Activated CD4-positive, alpha-beta T cell treated with anti-CD3 and anti-CD28 coated beads, Interleukin-2, Interleukin-4, amounts not matched to agents 100 ng/mL and 50 ng/mL, durations not matched to agents 16 hours and 8 hours (primary cell): ENCODE data around the gene DOK7.

ENCODE experiments used
- DNase-seq: peaks from one replicate; pipeline ENCODE4 v3.0.0-alpha.2; 2020; ENCODE audit warnings: low spot score

DOK7 gene

DNA sequence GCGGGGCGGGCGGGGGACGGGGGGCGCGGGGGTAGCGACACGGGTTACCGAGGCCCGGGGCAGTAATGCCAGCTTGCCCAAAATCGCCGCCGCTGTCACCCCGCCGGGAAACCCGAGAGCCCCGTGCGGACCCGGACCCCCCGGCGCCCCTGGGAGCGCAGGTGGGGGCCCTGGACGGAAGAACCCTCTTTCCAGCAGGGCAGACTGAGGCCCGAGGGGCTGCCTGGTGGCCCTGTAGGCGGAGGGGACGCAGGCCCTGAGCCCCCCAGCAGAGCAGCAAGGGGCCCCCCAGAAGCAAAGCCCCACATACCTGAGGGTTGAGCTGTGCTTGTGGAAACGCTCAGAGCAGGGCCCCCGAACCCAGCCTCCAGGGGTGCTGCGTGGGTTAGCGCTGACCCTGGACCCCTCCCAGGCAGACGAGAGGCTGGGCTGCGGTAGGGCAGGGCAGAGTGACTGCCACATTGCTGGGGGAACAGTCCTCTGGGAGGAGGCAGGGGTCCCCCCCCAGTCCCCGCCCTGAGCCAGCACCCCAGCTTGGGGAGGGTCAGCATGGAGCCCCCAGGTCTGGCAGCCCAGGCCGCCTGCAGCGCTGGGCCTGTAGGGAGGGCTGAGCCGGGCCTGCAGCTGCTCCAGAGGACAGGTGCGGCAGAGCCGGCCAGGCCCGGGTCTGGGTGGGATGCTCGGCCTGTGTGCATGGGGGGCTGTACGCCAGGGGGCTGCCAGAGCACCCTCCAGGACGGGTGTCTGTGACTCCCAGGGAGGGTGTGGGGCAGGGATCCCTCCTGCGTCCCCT lies 646 bp downstream of the DOK7 start:
- no peak for DNase-seq

DNA sequence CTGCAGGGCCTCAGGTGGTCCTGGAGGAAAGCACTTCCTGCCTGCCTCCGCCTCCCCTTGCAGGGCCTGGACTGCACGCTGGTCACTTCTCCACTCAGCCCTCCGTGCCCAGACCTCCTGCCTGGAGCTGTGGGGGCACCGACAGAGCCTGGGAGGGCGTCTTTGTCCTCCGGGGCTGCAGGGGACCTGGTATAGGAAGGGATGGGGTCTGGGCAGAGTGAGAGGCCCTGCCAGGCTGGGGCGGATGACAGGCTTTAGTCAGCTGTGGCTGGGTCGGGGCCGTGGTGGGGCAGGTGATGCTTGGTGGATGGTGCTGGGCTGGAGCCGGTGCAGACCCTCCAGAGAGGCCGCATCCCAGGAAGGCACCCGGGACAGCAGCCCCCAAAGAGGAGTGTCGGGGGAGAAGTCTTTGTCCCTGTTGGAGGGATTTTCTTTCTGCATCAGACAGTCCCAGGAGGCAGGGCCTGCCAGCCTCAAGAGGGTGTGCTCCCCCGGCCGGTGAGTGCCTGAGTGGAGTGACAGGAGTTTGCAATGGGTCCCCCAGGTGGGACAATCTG lies 1.3 kb downstream of the DOK7 start:
- no peak for DNase-seq

DNA sequence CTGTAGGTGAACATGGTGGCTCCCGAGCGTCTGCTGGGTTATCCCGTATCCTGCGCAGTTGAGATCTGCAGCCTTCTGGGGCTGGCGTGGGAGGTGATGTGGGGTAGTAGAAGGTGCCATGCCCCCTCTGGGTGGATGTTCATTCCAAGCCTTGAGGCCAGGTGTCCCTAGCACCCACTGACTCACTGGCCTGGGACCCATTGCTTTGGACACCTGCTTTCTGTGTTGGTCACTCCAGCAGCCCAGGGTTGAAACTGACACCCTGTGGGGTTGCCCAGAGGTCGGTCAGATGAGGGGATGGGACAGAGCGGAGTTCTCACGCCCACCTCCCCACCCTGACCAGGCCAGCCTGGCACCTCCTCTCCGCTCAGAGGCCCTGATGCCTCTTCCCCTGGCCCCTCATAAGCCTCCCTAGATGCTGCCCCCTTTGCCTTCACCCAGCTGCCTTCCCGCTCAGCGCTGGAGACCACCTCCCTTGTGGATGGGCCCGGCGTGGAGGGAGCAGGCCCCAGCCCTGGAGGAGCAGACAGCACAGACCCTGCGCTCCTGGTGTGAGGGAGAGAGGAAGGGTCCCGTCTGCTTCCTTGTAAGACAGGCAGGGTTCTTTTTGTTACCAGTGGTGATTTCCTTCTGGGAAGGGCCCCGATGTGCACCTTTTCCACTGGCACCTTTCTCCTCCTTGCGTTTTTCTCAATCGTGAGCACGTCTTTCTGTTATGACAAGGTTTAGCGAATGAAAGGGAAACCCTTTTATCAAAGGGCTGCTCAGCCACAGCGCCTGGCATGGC lies 2.0 kb downstream of the DOK7 start:
- no peak for DNase-seq

DNA sequence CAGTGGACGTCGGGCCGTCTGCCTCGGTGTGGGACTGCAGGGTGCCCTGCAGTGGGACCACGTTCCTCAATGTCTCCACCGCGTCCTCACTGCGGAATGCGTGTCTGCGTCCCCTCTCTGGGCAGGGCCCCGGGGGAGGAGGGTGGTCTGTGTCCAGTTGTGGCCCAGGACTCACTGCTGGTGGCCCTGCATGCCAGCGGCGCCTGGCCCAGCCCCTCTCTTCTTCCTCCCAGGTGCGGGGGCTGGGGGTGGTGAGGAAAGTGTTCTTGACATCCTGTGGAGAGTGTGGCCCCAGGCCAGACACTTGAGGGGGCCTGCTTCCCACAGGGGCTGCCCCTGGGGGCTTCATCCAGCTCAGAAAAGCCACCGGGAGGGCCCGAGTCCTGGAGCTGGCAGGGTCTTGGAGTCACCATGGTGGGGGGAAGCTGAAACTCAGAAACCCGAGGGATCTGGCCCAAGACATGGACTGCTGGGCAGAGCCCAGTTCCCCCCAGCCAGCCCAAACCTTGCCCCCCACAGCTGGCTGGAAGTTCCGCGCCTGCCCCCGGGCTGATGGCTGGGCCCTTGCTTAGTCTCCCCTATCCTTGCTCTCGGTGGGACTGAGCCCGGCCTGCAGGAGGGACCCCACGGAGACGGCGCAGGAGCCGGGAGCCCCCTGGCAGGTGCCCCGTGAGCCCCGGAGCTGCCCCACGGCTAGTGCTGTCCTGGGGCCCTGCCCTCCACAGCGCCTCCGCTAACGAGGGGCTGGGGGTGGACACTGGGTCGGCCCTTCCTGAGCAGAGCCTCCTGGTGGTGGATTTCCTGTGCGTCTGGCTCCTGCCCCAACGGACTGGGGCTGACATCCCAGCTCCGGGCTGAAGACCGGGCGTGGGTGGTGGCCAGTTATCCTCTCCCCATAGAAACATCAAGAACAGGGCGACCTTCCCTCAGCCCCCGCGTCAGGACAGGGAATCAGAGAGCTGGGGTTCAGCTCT lies 2.9 kb downstream of the DOK7 start:
- DNase-seq = no peak

DNA sequence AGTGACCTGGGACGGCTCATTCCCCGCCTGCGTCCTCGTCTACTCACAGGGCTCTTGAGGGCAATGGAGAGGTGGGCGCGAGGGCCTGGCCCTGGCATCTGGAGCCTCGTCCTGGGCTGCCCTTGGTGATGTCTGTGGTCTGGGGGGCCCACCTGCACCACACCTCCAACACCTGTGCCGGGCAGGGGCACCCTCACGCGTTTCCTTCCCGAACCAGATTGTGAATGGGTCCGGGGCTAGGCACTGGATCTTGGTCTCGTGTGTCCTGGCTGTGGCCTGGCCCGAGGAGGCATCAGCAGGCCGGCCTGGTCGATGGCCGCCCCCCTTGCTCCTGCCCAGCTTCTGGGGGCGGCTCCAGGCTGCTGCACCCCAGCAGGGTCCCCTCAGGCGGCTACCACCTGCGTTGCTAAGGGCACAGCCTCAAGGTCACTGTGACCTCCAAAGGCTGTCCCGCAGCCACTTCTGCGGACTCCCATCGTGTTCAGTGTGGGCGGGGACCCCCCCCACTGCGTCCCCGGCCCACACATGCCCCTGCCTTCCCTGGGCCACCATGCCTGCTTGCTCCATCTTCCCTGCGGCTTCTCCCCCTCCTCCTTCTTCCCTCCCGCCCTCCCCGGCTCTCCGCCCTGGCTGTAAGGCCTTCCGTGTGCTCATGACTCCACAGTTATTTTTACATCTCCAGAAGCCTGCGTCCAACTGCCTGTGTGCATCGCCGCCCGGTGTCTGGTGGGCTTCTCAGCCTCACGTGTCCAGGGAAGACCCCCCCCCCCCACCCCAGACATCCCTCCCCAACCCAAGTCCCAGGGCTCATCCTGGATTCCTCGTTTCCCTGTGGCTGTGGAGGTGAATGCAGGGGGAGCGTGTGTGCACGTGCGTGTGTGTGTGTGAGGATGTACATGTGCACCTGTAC lies 3.8 kb downstream of the DOK7 start:
- DNase-seq = no peak

DNA sequence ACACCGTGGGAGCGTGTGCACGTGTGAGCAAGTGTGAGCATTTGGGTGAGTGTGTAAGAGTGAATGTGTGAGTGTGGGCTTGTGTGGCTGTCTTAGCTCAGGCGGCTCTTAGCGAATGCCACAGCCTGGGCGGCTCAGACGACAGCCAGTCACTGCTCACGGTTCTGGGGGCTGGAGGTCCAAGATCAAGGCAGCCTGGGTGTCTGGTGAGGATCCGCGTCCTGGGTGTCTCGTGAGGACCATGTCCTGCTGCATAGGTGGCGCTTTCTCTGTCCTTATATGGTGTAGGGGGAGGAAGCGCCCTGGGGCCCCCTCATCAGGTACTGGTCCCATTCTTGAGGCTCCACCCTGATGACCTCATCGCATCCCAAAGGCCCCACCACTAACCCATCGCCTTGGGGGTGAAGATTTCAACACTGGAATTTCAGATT lies 4.5 kb downstream of the DOK7 start:
- DNase-seq = no peak

DNA sequence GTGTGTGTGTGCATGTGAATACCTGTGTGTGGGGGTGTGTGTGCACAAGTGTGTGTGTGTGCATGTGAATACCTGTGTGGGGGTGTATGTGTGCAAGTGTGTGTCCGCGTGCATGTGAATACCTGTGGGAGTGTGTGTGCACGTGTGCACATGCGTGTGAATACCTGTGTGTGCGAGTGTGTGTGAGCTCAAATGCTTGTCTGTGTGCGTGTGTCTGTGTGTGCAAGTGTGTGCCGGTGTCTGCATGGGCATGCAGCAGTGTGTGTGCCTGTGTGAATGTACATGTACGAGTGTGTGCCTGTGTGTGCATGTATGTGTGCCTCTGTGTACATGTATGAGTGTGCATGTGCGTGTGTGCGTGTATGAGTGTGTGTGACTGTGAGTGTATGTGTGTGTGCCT lies 5.0 kb downstream of the DOK7 start:
- DNase-seq = no peak

DNA sequence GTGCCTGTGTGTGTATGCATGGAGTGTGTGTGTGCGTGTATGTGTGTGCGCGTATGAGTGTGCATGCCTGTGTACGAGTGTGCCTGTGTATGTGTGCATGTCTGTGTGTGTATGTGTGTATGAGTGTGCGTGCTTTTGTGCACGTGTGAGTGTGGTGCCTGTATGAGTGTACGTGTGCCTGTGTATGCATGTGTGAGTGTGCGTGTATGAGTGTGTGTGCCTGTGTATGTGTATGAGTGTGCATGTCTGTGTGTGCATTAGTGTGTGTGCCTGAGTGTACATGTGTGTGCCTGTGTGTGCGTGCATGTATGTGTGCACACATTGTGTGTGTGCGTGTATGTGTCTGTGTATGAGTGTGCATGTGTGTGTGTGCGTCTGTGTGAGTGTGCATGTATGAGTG lies 5.7 kb downstream of the DOK7 start:
- no peak for DNase-seq

DNA sequence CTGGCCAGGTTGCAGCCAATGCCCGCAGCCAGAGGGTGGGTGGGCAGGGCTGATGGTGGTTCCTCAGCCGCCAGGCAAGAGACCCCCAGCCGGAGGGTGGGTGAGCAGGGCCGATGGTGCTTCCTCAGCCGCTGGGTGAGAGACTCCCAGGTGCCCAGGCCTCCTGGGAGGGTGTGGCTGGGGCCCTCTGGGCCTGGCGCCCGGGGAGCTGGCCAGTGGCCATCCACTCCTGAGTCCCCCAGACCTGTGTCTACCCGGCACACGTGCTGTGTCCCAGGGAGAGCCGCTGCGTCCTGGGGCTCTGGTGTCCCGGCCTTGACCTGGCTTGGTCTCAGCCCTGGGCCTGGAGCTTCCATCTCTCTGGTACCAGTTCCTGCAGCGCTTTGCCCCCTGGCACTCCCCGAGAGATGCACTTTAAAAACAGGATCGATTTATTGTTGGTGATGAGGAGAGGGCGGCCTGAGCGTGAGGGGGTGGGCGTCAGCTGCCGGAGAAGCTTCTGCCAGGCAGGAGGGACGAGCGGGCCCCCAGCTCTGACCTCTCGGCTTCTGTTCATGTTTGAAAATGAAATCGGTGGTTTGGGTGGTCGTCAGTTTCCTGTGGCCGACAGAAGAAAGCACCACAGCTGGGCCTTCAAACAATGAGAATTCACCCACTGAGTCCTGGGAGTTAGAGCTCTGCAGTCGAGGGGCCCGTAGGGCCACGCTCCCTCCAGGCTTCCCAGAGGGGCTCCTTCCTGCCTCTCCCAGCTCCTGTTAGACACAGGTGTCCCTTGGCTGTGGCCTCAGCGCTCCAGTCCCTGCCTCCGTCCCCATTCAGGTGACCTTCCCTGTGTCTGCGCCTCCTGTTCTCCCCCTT lies 6.5 kb downstream of the DOK7 start:
- DNase-seq = no peak

DNA sequence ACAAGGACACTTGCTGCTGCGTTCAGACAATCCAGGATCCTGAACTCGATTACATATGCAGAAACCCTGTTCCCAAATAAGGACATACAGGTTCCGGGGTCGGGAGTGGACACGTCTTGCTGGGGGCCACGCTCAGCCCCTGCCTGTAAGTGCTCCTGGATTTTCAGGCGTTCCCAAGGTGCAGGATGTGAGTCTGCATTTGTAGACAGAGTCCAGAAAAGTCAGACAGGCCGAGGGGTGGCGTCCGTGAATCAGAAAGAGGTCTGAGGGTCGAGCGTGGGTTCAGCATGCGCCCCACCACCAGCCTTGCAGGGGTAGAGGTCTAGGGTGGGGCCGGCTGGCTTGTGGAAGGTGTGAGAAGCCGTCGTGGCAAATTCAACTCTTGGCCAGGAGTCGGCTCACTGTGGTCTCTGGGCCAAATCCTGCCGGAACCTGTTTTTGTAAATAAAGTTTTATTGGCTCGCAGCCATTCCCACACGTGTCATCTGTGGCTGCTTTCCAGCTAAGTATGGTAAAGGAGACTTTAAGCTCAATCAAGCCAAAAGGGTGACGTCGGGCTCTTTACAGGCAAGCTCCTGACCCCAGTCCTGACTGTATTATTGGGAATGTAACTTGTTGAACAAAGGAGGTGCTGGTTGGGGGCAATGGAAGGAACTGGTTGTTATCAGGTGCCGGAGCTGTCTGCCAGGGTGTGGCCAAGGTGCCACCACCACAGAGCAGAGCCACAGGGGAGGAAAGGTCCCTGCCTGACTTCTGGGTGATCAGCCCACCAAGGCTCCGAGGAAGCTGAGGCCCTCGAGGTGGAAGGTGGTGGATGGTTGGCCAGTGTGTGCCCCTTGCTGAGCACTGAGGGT lies 7.4 kb downstream of the DOK7 start:
- no peak for DNase-seq

DNA sequence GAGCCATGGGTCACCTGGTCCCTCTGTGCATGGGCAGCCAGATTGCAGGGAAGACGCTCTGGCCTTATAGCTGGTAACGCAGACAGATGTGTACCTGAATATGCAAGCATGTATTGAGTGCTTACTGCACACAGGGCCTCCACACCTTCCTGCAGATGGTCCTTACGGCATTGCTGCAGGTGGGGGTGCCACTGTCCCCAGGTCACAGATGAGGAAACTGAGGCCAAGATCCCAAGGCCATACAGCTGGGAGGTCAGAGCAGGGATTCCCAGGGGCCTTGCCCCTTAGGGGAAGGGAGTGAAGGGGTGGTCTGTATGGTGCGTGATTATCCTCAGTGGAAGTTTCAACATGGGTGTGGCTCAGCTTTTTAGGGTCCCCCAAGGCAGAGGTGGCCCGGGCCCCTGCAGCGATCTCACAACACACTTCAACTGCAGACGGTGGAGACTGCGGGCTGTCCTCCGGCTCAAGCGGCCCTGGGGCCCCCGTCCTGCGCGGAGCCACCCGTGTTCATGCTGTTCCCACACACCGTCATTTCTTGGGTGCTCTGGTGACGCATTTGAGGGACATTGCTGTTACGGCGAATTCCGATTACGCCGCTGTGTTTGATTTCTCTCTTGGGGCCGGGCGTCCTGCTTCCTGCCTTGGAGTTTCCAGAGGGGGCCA lies 8.1 kb downstream of the DOK7 start:
- DNase-seq = no peak

DNA sequence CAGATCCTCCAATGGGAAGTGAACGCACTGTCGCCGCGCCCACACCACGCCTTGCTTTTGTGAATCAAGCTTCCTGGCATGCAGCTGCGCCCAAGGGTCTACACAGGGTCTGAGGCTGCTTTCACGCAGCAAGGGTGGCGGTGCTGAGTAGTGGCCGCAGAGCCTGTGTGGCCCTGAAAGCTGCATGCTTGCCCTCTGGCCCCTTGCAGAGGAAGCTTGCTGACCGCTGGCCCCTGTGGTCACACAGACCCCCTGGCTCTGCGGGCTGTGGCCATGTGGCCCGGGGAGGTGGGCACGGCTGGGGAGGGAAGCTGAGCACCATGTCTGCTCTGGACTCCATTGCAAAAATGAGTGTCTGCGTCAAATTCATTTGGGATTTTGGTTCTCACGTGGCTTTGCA lies 8.8 kb downstream of the DOK7 start:
- DNase-seq = no peak

DNA sequence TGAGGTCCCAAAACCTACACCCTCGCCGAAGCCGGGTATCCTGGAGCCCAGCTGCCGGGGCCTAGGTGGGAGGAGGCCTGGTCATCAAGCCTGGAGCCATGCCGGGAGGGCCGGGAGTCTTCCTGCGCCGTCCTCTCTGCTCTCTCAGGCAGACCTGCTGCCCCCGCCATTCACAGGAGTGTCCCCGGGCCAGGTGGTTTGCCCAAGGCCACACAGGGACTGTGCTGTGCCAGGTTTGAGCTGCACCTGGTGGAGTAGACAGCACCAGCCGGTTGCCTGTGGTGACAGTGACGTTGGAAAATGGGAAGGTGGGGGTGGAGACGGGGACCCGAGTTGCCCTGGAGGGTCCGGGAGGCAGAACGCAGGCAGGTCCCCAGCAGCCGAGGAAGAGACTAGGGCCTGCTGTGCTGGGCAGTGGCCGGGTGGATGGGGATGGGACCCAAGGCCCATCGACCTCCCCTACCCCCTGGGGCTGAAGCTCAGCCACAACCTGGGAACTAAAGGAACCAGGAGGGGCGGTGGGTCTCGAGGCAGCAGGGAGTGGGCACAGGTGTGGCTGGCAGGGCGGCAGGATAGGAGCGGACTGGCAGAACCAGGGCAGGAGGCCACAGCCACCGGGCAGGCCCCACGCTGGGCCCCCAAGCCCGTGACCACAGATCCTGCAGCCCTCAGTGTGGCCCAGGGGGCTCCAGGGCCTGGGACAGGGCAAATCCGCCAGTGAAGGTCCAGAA lies 9.5 kb downstream of the DOK7 start:
- no peak for DNase-seq

DNA sequence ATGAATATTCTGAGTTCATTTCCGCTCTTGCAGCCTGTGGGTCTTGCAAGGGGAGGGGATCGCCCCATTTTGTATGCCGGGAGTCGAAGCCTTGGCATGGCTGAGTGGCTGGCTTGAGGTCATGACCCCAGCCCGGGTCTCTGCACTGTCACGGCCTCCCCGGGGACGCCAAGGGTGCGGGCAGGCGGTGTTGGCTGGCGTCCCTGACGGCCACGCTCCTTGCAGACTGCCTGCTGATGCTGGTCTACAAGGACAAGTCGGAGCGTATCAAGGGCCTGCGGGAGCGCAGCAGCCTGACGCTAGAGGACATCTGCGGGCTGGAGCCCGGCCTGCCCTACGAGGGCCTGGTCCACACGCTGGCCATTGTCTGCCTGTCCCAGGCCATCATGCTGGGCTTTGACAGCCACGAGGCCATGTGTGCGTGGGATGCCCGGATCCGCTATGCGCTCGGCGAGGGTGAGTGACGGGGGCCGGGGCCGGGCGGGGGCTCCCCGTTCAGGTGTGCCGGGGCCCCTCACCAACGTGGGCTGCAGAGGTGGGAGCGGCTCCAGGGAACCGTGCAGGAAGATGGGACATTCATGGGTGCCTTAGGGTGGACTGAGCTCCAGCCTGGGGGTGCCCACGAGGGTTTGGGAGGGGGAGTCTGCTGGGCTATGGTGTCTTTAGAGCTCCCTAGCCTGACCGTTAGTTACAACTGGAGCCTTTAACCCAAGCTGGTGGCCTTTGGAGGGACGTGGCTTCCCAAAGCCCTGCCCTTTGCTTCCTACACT lies 10.3 kb downstream of the DOK7 start:
- no peak for DNase-seq

DNA sequence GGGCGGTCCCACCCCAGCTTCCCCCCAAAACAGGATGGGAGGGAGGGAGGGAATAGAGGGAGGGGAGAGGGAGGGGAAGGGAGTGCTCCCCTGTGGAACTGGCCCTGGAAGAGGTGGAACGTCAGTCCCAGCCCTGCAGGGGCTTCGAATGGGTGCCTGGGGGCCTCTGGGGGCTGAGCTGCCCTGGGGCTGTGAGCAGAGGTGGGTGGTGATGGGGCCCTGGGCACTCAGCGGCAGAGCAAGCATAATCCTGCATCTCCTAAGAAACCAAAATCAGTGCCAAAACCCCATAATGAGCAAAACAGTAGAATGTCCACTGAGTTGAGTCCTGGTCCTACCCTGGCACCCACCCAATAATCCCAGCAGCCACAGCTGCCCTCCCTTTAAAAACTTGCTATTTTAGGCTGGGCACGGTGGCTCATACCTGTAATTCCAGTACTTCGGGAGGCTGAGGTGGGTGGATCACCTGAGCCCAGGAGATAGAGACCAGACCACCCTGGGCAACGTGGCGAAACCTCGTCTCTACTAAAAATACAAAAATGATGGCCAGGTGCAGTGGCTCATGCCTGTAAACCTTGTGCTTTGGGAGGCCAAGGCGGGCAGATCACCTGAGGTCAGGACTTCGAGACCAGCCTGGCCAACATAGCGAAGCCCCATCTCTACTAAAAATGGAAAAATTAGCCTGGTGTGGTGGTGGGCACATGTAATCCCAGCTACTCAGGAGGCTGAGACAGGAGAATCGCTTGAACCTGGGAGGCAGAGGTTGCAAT lies 11.1 kb downstream of the DOK7 start:
- DNase-seq = no peak

DNA sequence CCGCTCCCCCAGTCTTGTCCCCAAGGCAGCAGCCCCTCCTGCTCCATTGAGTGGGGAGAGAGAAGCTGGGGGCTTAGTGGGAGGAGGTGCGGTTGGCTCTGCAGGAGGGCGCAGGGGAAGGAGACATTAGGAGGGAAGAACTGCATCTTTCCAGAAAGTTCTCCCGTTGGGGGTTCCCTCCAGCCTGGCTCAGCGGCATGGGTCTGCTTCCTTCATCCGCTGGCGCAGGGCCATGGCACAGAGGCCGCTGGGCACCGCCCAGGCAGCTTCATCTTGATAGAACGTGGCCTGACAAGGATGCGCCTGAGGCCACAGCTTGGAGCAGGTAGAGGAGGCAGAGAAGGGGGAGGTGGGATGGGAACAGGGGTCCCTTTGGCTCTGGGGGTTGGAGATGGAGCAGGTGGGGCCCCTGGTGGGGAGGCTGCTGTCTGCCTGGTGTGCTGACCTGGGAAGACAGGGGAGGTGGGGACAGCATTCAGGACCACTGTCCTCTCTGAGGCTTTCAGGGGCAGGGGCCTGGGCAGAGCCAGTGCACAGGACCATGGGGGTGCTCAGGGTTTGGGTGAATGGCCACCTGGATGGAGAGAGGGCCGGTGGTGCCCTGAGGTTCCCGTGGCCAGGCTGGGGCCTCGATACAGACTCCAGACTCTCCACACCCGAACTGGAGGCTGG lies 12.1 kb downstream of the DOK7 start:
- no peak for DNase-seq
